ENCODE measurements around the gene AP4E1.
"Not testable (repeated sequence)": the region's sequence is repeated elsewhere in the genome, so short reads cannot be mapped to it uniquely, and the experiment has no call there.

AP4E1 gene

DNA sequence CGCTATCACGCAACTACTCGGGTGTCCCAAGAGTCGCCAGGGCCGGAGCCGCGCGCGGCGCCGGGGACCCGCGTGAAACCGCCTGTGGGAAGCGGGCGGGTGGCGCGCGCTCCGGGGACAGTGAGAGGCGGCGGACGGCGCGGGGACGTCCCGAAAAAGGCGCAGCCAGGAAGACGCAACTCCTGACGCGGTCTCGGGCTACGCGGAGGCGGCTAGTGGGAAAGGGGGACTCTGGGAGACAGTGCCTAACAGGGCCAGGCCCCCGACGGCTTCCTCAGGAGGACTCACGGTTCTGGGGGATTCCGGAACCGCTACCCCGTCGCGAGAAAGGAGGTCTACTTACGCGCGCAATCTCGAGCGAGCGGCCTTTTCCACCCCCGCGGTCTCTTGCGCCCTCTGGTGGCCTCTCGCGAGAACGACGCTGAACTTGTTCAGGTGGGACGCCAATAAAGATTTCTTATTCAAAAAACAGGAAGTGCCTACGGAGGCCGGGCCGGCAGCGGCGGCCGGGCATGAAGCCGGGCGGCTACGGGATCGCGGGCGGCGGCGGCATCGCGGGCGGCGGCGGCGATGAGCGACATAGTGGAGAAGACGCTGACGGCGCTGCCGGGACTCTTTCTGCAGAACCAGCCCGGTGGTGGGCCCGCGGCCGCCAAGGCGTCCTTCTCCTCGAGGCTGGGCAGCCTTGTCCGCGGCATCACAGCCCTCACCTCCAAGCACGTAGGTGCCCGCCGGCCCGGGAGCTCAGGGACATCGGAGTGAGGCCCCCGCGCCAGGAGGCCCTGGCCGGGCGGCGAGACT lies at the start of gene AP4E1:
TSS of gene AP4E1 (plus strand) at position 475 of the 801 bp plus-strand sequence. CDS start at position 571, 96 bp downstream.
- no peak for FAIRE-seq
- TF ChIP-seq POLR2A (IDR thresholded peaks at IDR 0.05; ENCODE audit: low read depth, low read length): peak; percentile 51
- peak; percentile 33 for DNase-seq (ENCODE audit: insufficient read length, low spot score)

DNA sequence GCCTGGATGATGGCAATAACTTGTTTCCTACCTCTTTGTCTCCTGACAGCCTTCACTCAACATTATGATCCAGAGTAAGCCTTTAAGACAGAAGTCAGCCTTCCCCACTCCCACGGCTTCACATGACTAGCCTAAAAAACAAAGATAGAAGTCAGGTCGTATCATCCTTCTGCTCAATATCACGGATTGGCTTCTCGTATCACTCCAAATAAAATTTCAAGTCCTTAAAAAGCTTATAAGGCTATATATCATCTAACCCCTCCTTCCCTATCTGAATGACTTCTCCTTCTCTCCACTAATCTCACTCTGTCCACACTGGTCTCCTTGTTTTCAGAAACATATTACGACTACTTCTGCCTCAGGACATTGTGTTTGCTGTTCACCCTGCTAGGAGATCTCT lies 47.7 kb upstream of the AP4E1 start:
- TF ChIP-seq POLR2A (IDR thresholded peaks at IDR 0.05; ENCODE audit: low read depth, low read length): no peak
- DNase-seq (ENCODE audit: insufficient read length, low spot score): no peak
- no peak for FAIRE-seq

DNA sequence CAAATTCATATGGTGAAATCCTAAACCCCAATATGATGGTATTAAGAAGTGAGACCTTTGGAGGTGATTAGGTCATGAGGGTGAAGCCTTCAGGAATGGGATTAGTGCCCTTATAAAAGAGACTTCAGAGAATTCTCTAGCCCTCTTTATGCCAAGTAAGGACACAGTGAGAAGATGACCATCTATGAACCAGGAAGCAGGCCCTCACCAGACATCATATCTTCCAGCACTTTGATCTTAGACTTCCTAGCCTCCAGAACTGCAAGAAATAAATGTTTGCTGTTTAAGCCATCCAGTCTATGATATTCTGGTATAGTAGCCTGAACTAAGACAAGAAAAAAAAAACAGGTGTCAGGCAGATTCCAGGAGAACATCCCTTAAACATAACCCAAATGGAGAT lies 45.9 kb upstream of the AP4E1 start:
- FAIRE-seq (no peak), DNase-seq (ENCODE audit: insufficient read length, low spot score) (no peak)
- no peak for TF ChIP-seq POLR2A (IDR thresholded peaks at IDR 0.05; ENCODE audit: low read depth, low read length)

DNA sequence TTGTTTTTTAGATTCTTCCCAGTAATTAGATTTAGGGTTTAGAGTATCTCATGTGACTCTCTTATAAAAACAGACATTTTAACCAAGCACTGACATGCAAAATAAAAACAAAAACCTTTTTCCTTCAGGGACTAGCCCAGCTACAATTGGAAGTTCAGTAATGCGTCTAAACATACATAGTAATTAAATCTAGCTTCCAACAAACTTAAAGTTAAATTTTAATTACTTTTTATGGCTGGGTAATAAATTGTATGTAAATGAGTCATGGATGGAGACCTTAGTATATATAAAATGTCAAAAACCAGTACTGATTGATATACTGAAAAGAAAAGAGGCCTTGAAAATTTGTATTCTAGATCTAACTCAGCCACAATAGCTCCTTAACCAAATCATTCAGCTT lies 43.6 kb upstream of the AP4E1 start:
- TF ChIP-seq POLR2A (IDR thresholded peaks at IDR 0.05; ENCODE audit: low read depth, low read length): no peak
- no peak for FAIRE-seq
- DNase-seq (ENCODE audit: insufficient read length, low spot score): no peak

DNA sequence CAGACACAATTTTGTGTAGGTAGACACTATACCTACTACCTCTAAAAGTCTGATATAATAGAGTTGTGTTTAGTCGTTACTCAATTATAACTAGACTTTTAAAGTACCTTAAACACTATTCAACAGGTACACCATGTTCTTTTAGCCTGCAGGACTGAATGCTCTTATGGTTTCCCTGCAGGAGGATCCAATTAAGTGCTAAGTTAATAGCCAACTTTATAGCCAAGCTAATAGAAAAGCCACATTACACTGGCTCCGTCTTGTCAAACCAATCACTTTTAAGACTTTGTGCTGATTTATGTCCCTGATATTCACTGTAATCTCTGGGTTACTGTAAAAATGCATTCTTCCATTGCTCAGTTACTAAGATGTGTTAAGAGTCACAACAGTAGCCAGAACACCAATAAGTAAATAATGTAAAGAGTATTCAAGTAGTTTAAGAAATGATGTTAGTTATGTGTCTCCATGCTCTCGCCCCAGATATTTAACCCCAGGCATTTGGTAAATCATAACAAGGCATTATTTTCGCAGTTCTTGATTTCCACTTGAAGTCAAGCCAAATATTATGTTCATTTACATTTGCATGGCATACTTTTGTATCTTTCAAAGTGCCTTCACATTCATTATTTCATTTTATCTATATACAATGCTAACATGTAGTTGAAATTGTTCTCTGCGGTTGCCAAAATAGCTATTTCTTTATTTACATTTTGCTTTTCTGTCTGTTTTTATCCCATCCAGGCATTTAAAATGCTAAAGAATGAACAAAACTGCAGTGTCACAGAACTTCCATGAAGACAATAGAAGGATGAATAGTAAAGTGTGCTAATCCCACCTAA lies 42.7 kb upstream of the AP4E1 start:
- no peak for TF ChIP-seq POLR2A (IDR thresholded peaks at IDR 0.05; ENCODE audit: low read depth, low read length)
- FAIRE-seq: no peak
- no peak for DNase-seq (ENCODE audit: insufficient read length, low spot score)

DNA sequence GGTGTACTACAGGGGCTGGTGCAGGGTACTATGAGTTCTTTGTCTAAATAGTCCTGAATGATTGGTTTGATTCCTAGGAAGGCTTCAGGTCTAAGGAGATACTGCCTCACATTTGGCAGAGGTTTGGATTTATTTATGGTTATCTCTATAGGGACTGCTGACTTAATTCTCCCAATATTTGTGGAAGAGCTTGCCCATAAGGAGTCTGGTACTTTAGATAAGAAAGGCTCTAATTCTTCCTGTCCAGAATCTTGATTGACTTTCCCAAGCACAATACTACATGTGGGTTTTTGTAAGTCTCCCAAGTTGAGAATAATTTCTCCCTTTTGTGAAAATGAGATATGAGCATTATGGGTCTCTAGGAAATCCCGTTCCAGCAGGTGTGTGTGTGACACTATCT lies 36.7 kb upstream of the AP4E1 start:
- no peak for DNase-seq (ENCODE audit: insufficient read length, low spot score)
- TF ChIP-seq POLR2A (IDR thresholded peaks at IDR 0.05; ENCODE audit: low read depth, low read length): no peak
- FAIRE-seq: no peak

DNA sequence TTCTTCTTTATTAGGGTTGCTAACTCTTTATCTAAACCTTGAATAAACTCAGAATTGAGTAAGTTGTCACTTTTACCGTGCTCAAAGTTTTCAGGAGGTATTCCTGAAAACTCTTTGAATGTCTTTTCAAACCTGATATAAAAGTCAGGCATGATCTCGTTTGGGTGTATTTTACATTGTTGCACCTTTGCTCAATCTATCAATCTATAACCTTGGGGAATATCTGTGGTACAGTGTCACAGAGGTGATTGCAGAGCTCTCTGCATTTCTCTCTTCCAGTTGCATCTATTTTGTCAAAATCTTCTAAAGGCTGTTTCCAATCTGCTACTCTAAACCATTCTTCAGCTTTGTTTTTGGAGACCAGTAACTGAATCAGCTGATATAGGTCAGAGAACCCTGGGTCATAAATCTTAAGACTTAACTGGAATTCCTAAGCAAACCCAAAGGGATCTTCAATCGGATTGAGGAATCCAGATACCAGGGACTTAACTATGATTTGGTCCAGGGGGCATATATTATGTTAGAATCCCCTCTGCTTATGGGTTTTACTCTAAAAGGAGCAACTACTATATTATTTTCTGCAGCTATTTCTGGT lies 35.6 kb upstream of the AP4E1 start:
- DNase-seq (ENCODE audit: insufficient read length, low spot score): no peak
- FAIRE-seq: no peak
- no peak for TF ChIP-seq POLR2A (IDR thresholded peaks at IDR 0.05; ENCODE audit: low read depth, low read length)

DNA sequence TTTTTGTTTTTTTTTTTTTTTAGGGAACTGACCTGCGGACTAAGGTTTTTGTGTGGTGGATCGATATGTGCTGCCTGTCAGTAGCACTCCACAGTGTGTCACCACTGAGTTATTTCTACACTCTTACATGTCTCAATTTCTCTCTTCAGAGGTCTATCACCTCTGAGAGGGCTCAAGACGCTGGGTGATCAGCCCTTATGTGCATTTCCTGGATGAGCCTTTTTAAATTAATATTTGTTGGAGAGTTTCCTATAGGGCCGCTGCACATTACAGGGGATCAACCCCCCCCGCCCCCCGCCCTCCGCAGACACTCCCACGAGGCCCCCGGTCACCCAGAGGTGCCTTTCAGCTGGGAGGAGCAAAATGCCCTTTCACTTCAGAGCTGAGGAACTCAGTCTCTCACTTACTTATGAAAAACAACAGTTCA lies 34.5 kb upstream of the AP4E1 start:
- DNase-seq (ENCODE audit: insufficient read length, low spot score): no peak
- TF ChIP-seq POLR2A (IDR thresholded peaks at IDR 0.05; ENCODE audit: low read depth, low read length): no peak
- FAIRE-seq: no peak

DNA sequence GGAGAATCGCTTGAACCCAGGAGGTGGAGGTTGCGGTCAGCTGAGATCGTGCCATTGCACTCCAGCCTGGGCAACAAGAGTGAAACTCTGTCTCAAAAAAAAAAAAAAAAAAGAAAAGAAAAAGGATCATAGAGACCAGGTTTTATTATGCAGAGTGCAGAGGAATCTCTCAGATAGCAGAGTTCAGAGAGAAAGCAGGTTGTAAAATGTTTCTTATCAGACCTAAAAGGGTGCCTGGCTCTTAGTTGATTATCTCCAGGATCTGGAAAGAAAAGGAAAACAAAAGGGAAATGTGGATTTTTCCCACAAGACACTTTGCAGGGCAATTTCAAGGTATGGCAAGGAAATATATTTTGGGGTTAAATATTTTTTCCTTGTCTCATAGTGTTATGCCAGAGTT lies 33.2 kb upstream of the AP4E1 start:
- FAIRE-seq; DNase-seq (ENCODE audit: insufficient read length, low spot score): not testable (repeated sequence)

DNA sequence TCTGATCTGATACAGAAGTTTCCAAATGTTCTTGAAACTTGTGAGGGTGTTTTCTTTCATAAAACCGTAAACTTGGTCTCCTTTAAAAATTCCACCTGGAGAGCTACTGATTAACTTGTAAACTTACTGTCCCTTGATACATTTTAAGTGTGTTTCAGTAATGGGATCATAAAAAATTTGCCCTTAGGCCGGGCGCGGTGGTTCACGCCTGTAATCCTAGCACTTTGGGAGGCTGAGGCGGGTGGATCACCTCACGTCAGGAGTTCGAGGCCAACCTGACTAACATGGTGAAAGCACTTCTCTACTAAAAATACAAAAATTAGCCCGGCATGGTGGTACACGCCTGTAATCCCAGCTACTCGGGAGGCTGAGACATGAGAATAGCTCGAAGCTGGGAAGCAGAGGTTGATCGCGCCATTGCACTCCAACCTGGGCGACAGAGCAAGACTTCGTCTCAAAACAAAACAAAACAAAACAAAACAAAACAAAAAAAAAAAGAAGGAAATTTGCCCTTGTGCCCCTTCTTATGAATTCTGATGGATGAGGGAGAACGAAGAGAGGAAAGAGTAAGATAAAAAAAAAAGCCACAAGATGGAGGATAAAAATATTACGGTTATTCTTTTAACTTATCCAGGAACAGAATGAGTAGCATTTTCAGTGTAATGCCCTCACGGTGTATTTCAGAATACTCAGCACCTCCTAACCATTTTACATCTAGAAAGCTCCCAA lies 32.1 kb upstream of the AP4E1 start:
- DNase-seq (ENCODE audit: insufficient read length, low spot score): no peak
- no peak for FAIRE-seq

DNA sequence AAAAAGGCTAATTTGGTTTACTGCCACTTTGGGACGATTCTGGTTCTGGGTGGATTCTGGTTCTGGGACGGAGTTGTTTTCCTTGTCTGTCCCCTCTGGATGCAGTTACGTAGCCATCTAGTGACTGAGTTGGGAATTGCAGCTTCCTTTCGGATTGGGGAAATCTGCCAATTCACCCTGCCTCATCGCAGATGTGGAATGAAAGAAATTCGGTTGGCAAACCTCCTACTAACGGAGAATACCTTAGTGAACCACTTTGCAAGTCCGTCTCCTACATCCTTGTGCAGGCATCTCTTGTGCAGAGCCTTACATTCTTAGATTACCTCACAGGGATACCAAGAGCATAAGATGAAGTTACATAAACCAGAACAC lies 31.5 kb upstream of the AP4E1 start:
- FAIRE-seq (peak; percentile 93), DNase-seq (ENCODE audit: insufficient read length, low spot score) (peak; percentile 12)

More for the DNA sequence above, 32.1 kb upstream of the AP4E1 start:
- TF ChIP-seq POLR2A (IDR thresholded peaks at IDR 0.05; ENCODE audit: low read depth, low read length): no peak

DNA sequence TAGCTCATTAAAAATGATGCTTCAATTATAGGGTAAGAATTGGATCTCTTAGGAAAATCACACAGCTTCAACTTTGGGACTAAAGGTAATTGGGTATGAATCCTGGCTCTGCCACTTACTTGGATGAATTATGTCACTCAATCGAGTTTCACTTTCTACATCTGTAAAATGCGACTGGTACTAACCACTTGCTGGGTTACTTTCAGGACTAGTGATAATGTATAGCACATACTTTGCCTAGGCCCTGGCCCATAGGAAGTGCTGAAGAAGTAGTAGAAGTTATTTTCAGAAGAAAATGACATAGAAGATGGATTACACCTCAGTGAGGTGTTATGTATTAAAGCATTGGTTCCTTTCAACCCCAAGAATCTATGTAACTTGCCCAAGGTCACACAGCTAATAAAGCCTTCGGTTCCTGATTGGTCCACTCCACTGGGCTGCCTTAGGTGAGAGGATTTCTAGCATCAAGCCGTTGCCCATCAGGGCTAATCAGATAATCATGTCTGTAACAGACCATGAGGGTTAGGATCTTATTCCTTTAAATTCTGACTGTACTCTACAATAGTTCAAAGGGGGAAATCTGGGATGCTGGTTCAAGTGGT lies 29.4 kb upstream of the AP4E1 start:
- no peak for DNase-seq (ENCODE audit: insufficient read length, low spot score)
- TF ChIP-seq POLR2A (IDR thresholded peaks at IDR 0.05; ENCODE audit: low read depth, low read length): no peak
- FAIRE-seq: no peak

More for the DNA sequence above, 31.5 kb upstream of the AP4E1 start:
- no peak for TF ChIP-seq POLR2A (IDR thresholded peaks at IDR 0.05; ENCODE audit: low read depth, low read length)

DNA sequence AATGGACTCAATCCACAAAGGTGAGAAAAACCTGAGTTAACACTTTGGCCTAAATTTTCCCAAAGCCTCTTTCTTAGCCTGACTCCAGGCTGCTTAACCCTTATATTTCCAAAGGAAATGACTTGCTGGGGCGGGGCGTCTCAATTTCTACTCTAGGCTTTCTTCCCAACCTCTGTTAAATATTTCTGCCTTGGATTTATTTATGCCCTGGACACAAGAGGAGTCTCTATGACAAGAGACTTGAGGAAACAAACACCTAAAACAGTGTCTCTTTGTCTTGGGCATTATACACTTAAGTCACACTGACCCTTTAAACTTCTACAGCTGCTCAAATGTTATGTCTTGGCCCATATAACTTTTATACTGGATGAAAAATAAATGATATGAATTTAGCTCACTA lies 28.3 kb upstream of the AP4E1 start:
- FAIRE-seq: no peak
- no peak for DNase-seq (ENCODE audit: insufficient read length, low spot score)
- no peak for TF ChIP-seq POLR2A (IDR thresholded peaks at IDR 0.05; ENCODE audit: low read depth, low read length)
